ENCODE data around the gene APH1A. TPM values are rescaled to one million over a fixed set of nuclear protein-coding genes. Genes with fewer than 3 reads are reported as not detected.
"Not testable (repeated sequence)": the region's sequence is repeated elsewhere in the genome, so short reads cannot be mapped to it uniquely, and the experiment has no call there.

Gene APH1A
- total RNA-seq = 10 to 100 TPM; 71.2 to 75.7 TPM

GRCh38 chr1:150268705-150269403 lies at the start of gene APH1A:
Gene APH1A, minus strand, starts transcription at chr1:150269016. Its CDS starts 206 bp downstream, at chr1:150268810.
- Mint-ChIP-seq H3K4me1 (ENCODE audit: low read depth) (peaks cover 23% of the 10 kb centered on the region), H3K4me3 (peak within 1 kb of the TSS; percentile 89), H3K27me3 (ENCODE audit: low read depth) (no peaks in the 10 kb centered on the region), H3K27ac (peak within 1 kb of the TSS; percentile 96), H3K9me3 (no peaks in the 10 kb centered on the region), H3K36me3 (ENCODE audit: low read depth) (peaks cover 22% of the 10 kb centered on the region)
- intact Hi-C loops (cut with micrococcal nuclease) = loop anchor here (1.0 to 2.0 kb wide), 6 partner anchors 12 to 360 kb away; partner anchors contain the start of genes ANP32E, ENSA, MRPS21 and PRPF3
- peak; percentile 98 for DNase-seq
- CTCF ChIA-PET = interaction anchor here (1.0 to 2.9 kb wide), 2 partner anchors 10 to 13 kb away, joined by 3 to 12 read pairs; no protein-coding TSS in a partner anchor

- H3K4me3 Mint-ChIP-seq; intact Hi-C loops (cut with micrococcal nuclease); H3K27ac Mint-ChIP-seq; H3K36me3 Mint-ChIP-seq (ENCODE audit: low read depth); DNase-seq; H3K27me3 Mint-ChIP-seq (ENCODE audit: low read depth); H3K4me1 Mint-ChIP-seq (ENCODE audit: low read depth); H3K9me3 Mint-ChIP-seq: not testable (repeated sequence)
- CTCF ChIA-PET = interaction anchor here (0.6 kb wide), 1 partner anchor 33 kb away, joined by 3 read pairs; no protein-coding TSS in a partner anchor
Observed at GRCh38 chr1:150314691-150315090, 45.9 kb upstream of the APH1A start.

- intact Hi-C loops (cut with micrococcal nuclease) = no loop called here
- Mint-ChIP-seq H3K27ac (no peak overlapping the region), H3K27me3 (ENCODE audit: low read depth) (no peaks in the 10 kb centered on the region), H3K36me3 (ENCODE audit: low read depth) (peaks cover 17% of the 10 kb centered on the region), H3K4me1 (ENCODE audit: low read depth) (no peaks in the 10 kb centered on the region), H3K9me3 (no peaks in the 10 kb centered on the region), H3K4me3 (no peak overlapping the region)
- DNase-seq = no peak
- CTCF ChIA-PET = no interaction called here
Observed at GRCh38 chr1:150311762-150312161, 42.9 kb upstream of the APH1A start.

GRCh38 chr1:150309758-150310508 lies 41.1 kb upstream of the APH1A start:
- no peaks in the 10 kb centered on the region for H3K27me3 Mint-ChIP-seq (ENCODE audit: low read depth)
- intact Hi-C loops (cut with micrococcal nuclease) = no loop called here
- H3K4me1 Mint-ChIP-seq (ENCODE audit: low read depth) = no peaks in the 10 kb centered on the region
- no peak for DNase-seq
- no peak overlapping the region for H3K27ac Mint-ChIP-seq
- H3K36me3 Mint-ChIP-seq (ENCODE audit: low read depth) = peaks cover 25% of the 10 kb centered on the region
- H3K9me3 Mint-ChIP-seq = no peaks in the 10 kb centered on the region
- CTCF ChIA-PET = interaction anchor here (0.6 to 0.7 kb wide), 3 partner anchors 24 to 73 kb away, joined by 3 to 8 read pairs (median 4); no protein-coding TSS in a partner anchor
- no peak overlapping the region for H3K4me3 Mint-ChIP-seq

GRCh38 chr1:150308585-150308984 lies 39.8 kb upstream of the APH1A start:
- H3K27ac Mint-ChIP-seq; DNase-seq; H3K4me3 Mint-ChIP-seq; H3K9me3 Mint-ChIP-seq; intact Hi-C loops (cut with micrococcal nuclease); H3K4me1 Mint-ChIP-seq (ENCODE audit: low read depth); H3K27me3 Mint-ChIP-seq (ENCODE audit: low read depth); CTCF ChIA-PET: not testable (repeated sequence)
- H3K36me3 Mint-ChIP-seq (ENCODE audit: low read depth) = peaks cover 26% of the 10 kb centered on the region

- peaks cover 37% of the 10 kb centered on the region for H3K36me3 Mint-ChIP-seq (ENCODE audit: low read depth)
- DNase-seq = no peak
- peaks cover 10% of the 10 kb centered on the region for H3K4me1 Mint-ChIP-seq (ENCODE audit: low read depth)
- intact Hi-C loops (cut with micrococcal nuclease) = no loop called here
- CTCF ChIA-PET = interaction anchor here (0.7 to 2.0 kb wide), 2 partner anchors 47 to 238 kb away, joined by 3 to 5 read pairs; no protein-coding TSS in a partner anchor
- H3K9me3 Mint-ChIP-seq = no peaks in the 10 kb centered on the region
- peak overlapping the region; percentile 20 for H3K27ac Mint-ChIP-seq
- no peak overlapping the region for H3K4me3 Mint-ChIP-seq
- H3K27me3 Mint-ChIP-seq (ENCODE audit: low read depth) = no peaks in the 10 kb centered on the region
Observed at GRCh38 chr1:150302902-150303301, 34.1 kb upstream of the APH1A start.

- Mint-ChIP-seq H3K27me3 (ENCODE audit: low read depth) (no peaks in the 10 kb centered on the region), H3K36me3 (ENCODE audit: low read depth) (peaks cover 39% of the 10 kb centered on the region), H3K9me3 (no peaks in the 10 kb centered on the region), H3K4me3 (no peak overlapping the region), H3K27ac (no peak overlapping the region), H3K4me1 (ENCODE audit: low read depth) (peaks cover 13% of the 10 kb centered on the region)
- no peak for DNase-seq
- CTCF ChIA-PET = interaction anchor here (0.5 to 2.0 kb wide), 3 partner anchors 47 to 273 kb away, joined by 3 to 5 read pairs (median 3); no protein-coding TSS in a partner anchor
- intact Hi-C loops (cut with micrococcal nuclease) = no loop called here
Observed at GRCh38 chr1:150302338-150302737, 33.5 kb upstream of the APH1A start.

- peaks cover 35% of the 10 kb centered on the region for H3K4me1 Mint-ChIP-seq (ENCODE audit: low read depth)
- intact Hi-C loops (cut with micrococcal nuclease) = no loop called here
- DNase-seq = no peak
- no peak overlapping the region for H3K27ac Mint-ChIP-seq
- H3K36me3 Mint-ChIP-seq (ENCODE audit: low read depth) = peaks cover 44% of the 10 kb centered on the region
- no peaks in the 10 kb centered on the region for H3K27me3 Mint-ChIP-seq (ENCODE audit: low read depth)
- H3K9me3 Mint-ChIP-seq = no peaks in the 10 kb centered on the region
- no peak overlapping the region for H3K4me3 Mint-ChIP-seq
- CTCF ChIA-PET = no interaction called here
Observed at GRCh38 chr1:150299716-150300115, 30.9 kb upstream of the APH1A start.

- Mint-ChIP-seq H3K27ac (peak overlapping the region; percentile 24), H3K36me3 (ENCODE audit: low read depth) (peaks cover 34% of the 10 kb centered on the region), H3K4me1 (ENCODE audit: low read depth) (peaks cover 43% of the 10 kb centered on the region), H3K4me3 (peak overlapping the region; percentile 47), H3K9me3 (no peaks in the 10 kb centered on the region), H3K27me3 (ENCODE audit: low read depth) (no peaks in the 10 kb centered on the region)
- CTCF ChIA-PET = interaction anchor here (0.7 to 1.2 kb wide), 2 partner anchors 27 to 40 kb away, joined by 5 to 6 read pairs; no protein-coding TSS in a partner anchor
- intact Hi-C loops (cut with micrococcal nuclease) = no loop called here
- DNase-seq = no peak
Observed at GRCh38 chr1:150295476-150295875, 26.7 kb upstream of the APH1A start.

GRCh38 chr1:150293433-150294253 lies 24.8 kb upstream of the APH1A start, which contains the start of gene MRPS21:
Gene MRPS21, plus strand, starts transcription at chr1:150293861. Its CDS starts 506 bp downstream, at chr1:150294367.
- CTCF ChIA-PET = no interaction called here
- Mint-ChIP-seq H3K36me3 (ENCODE audit: low read depth) (peaks cover 24% of the 10 kb centered on the region), H3K9me3 (no peaks in the 10 kb centered on the region), H3K4me3 (peak within 1 kb of the TSS; percentile 90), H3K27ac (peak within 1 kb of the TSS; percentile 91), H3K4me1 (ENCODE audit: low read depth) (peaks cover 40% of the 10 kb centered on the region), H3K27me3 (ENCODE audit: low read depth) (no peaks in the 10 kb centered on the region)
- peak; percentile 93 for DNase-seq
- intact Hi-C loops (cut with micrococcal nuclease) = loop anchor here (2.0 kb wide), 2 partner anchors 25 to 69 kb away; partner anchors contain the start of gene APH1A

- no peaks in the 10 kb centered on the region for H3K27me3 Mint-ChIP-seq (ENCODE audit: low read depth)
- CTCF ChIA-PET = interaction anchor here (1.2 kb wide), 1 partner anchor 34 kb away, joined by 3 read pairs; no protein-coding TSS in a partner anchor
- no peaks in the 10 kb centered on the region for H3K9me3 Mint-ChIP-seq
- no peak overlapping the region for H3K27ac Mint-ChIP-seq
- no peaks in the 10 kb centered on the region for H3K36me3 Mint-ChIP-seq (ENCODE audit: low read depth)
- intact Hi-C loops (cut with micrococcal nuclease) = no loop called here
- no peak overlapping the region for H3K4me3 Mint-ChIP-seq
- peaks cover 6% of the 10 kb centered on the region for H3K4me1 Mint-ChIP-seq (ENCODE audit: low read depth)
- DNase-seq = no peak
Observed at GRCh38 chr1:150288822-150289221, 20.0 kb upstream of the APH1A start.
